Stimulated activated CD8-positive, alpha-beta memory T cell treated with anti-CD3 and anti-CD28 coated beads, Interleukin-7, amount 100 ng/mL, for 1 hour (primary cell): ENCODE data around the gene ACE.

Experiments used
- DNase-seq, 2 donors: peaks; one replicate each; pipeline ENCODE4 v3.0.0-alpha.2; 2020; ENCODE audit warnings: low read depth in 2 of 2

The ACE gene

GRCh38 chr17:63474586-63475460 lies 2.0 kb upstream of the ACE start:
- DNase-seq = no peak

- DNase-seq = no peak
These were observed 1.1 kb upstream of the ACE start for GRCh38 chr17:63475491-63476412.

GRCh38 chr17:63476459-63476853 lies 405 bp upstream of the ACE start:
- no peak for DNase-seq

- no peak for DNase-seq
These were observed 899 bp downstream of the ACE start for GRCh38 chr17:63477480-63478440.

- DNase-seq = peak; percentile 40 to 55
These were observed 2.1 kb downstream of the ACE start for GRCh38 chr17:63478814-63479494.

GRCh38 chr17:63479495-63480184 lies 2.8 kb downstream of the ACE start:
- DNase-seq = no peak

- no peak for DNase-seq
These were observed 3.4 kb downstream of the ACE start for GRCh38 chr17:63480192-63480784.

GRCh38 chr17:63480826-63481487 lies 4.1 kb downstream of the ACE start:
- DNase-seq = no peak

GRCh38 chr17:63481488-63481870 lies 4.6 kb downstream of the ACE start:
- no peak for DNase-seq

- DNase-seq = no peak
These were observed 5.6 kb downstream of the ACE start for GRCh38 chr17:63482509-63482908.

GRCh38 chr17:63483038-63483437 lies 6.2 kb downstream of the ACE start:
- DNase-seq = no peak

- DNase-seq = no peak
These were observed 7.1 kb downstream of the ACE start for GRCh38 chr17:63483655-63484575.

GRCh38 chr17:63486317-63487013 lies 9.6 kb downstream of the ACE start:
- DNase-seq = no peak

GRCh38 chr17:63487014-63487339 lies 10.1 kb downstream of the ACE start:
- DNase-seq = no peak

GRCh38 chr17:63488851-63489250 lies 12.0 kb downstream of the ACE start:
- no peak for DNase-seq

- DNase-seq = no peak
These were observed 12.4 kb downstream of the ACE start for GRCh38 chr17:63489291-63489690.

- DNase-seq = no peak
These were observed 13.5 kb downstream of the ACE start for GRCh38 chr17:63490329-63490728.

GRCh38 chr17:63490858-63491400 lies 14.1 kb downstream of the ACE start:
- DNase-seq = no peak
